GM21529 (cell line): ENCODE results near the gene MMD.
"Not testable (repeated sequence)": the region's sequence is repeated elsewhere in the genome, so short reads cannot be mapped to it uniquely, and the experiment has no call there.

Experiments
- ATAC-seq: cut with Tn5 transposase; IDR thresholded peaks from one replicate; pipeline ENCODE4 v1.9.1; 2021; ENCODE audit not compliant: unreplicated experiment

The MMD gene

DNA sequence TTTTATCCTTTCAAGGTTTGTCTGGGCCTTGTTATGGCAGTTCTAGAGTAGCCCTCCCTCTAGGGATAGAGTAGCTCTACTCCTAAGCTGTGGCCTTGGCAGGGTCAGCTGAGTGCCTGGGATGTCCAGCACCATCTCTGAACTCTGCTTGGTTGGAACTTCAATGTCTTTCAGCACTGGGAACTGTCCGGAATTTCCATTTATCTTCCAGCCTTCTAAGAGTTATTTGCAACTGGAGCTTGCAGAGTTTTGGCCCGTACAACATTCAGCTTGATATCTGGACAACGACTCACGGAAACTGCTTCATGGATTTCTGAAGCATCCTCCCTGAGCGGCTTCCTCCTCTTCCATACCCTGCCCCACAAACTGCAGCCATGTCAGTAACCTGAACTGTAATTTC lies 22.9 kb downstream of the MMD start:
- ATAC-seq, result no peak

DNA sequence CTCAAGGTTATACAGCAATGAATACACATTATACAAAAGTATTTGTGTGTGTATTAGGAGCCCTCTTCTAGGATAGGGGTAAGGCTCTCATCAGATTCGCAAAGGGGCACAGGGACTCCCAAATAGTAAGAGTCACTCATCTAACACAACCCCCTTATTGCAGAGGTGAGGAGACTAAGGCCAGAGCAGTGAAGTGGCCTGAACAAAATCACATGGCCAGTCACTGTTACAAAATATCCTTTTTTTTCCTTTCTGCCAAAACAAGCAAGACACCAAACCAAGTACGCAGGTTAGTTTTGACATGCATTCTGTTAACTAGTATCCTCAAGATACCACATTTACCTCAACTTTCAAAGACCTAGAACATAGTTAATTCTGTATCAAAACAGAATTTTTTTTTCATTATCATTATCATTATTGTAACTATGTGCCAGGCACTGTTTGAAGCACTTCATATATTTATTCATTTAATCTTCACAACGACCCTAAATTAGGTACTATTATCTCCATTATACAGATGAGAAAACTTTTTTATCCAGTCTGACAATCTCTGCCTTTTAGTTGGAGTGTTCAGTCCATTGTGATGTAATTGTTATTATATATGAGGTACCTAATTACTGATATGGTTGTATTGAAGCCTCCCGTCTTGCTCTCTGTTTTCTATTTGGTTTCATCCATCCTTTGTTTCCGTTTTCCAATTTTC lies 25.7 kb downstream of the MMD start:
- ATAC-seq, result no peak

DNA sequence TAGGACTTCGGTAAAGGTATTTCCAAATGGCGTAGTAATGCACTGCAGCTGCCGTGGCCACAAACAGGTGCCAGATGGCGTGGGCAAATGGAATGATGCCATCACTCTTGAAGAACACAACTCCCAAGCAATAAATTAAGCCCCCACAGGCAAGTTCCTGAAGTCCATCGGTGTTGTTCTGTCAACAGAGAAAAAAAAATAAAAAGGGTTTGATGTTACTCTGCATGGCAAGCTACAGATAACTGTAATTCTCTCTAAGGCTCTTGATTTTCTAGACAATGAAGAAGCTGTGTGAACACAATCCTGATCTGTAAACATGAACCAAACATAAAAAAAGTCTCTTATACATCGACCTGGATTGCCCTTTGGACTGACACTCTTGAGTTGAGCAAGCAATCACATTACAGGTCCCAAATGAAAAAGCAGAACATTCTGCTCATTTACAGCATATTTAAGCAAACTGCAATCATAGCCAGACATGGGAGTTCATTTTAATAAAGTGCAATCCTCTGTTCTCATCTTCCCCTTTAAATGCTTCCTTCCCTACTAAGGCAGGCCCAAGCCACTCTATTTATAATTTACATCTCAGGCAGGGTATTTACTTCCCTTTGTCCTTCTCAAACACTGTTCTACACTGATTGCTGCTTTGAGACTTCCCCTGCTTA lies 27.1 kb downstream of the MMD start:
- ATAC-seq, result no peak

DNA sequence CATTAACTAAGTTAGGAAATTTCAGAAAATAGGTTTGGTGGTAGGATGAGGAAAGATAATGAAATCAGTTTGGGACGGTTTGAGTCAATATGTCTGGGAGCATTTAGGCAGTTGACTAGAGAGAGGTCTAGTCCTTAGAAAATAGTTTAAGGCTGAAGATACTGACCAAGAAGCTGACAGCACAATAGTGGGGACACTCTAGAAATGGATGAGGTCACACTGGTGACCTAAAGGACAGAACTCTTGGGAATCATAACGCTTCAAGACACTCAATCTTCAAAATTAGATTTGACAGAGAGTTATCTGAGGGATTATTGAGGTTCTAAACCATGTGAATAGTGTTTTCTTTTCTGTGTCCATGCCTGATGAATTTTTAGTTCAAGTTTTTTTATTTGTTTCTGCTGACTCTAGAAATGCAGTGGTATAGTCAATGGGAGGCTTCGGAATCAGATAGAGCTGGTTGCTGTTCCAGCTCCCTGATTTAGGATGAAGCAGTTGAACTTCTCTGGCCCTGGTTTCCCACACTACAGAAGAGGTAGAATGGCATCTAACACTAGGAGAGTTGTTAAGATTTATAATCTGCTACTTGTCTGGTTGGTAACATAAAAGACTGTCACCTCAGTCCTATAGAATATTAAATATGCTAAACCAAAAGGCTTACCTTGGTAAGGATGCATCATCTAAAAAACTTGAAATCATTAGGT lies 29.7 kb downstream of the MMD start:
- no peak for ATAC-seq

DNA sequence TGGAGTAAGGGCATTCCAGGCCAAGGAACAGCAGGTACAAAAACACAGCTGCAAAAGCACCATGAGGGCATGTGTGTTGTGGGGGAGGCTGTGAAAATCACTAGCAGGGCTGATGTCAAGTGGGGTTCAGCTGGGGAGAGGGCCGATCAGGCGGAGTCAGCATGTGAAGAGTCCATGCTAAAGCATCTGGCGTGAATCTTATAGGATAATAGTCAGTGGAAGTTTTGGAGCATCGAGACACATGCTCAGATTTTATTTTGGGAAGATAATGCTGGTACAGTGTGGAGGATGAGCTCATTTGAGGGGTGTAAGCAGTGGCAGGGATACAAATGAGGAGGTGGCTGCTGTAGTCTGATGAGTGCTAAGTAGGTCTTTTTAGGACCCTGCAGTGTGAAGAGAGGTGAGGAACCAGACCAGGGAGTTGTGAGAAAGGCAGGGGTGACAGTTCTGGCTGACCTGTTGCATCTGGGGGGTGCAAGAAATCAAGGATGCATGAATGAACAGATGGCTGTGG lies 30.3 kb downstream of the MMD start:
- ATAC-seq, result no peak

DNA sequence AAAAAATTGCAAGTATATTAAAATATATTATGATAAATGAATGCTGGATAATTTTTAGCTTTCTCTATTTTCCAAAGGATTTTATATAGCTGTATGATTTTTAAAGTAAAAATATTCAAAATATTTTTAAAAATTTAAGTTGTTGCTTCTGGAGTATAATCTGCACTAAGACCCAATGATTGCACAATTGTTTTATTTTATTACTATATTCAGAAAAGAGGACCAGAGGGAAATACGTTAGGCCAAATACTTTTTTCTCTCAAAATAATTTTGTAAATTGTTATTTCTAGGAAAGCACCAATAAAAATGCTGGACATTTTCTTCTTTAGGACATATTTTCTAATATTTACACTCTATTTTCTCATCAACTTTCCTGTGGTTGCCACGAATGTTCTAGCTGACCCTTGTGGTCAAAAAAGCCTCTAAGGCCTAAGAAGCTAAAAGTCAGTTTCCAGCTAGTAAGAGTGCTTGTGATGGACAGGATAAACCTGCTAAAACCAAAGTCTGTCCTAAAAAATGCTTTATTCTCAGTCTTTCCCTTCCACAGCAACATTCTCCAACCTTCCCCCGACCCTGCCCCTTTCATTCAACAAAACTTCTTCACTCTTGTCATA lies 31.2 kb downstream of the MMD start:
- no peak for ATAC-seq

DNA sequence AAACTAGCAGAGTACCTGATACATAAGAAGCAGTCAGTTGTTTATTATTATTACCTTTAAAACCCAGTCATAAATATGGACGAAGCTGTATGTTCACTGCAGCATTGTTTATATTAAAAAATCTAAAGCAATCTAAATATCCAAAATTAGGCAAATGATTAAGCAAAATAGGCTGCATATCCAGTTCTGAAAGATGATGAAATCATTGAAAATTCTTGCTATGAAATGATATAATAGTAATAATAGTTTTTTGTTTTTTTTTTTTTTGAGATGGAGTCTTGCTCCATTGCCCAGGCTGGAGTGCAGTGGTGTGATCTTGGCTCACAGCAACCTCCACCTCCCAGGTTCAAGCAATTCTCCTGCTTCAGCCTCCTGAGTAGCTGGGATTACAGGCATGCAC lies 31.9 kb downstream of the MMD start:
- not testable (repeated sequence) for ATAC-seq

DNA sequence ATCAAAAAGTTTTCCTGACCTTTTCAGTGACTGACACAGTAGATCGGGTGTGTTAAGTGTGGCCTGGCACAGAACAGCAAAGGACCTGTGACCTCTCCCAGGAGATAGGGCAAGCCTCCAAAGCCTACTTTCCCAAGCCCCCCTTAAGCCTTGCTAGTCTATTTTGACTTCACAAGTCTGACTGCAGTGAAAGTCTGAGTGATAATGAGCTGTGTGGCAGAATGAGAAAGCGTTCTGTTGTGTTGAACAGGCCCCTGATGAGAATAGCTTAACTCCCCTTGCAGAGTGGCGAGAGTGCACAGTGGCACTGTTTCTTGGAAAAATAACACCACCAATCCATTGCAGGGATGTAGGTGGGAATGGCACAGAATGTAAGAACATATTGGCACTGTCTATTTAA lies 32.8 kb downstream of the MMD start:
- no peak for ATAC-seq

DNA sequence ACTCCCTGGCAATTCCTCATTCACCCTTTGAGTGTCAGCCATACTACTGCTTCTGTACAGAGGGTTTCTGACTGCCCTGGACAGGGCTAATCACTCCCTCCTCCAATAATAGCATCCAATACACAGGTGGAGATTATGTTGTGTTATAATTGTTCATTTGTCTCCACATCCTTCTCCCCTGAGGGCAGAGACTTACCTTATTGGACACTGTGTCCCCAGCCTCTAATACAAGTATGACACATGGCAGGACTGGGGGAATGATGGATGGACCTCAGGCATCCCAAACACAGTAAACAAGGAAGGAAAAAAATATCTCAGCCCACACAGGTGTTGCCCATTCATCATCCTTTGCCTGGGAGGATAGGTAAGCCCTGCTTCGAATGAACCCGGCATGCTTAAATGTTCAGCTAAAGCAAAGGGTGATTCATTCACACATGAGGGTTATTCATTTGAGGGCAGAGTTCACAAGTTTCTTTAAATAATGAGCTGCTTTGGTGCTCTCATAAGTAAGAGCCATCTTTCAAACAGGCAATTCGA lies 34.8 kb downstream of the MMD start:
- no peak for ATAC-seq

DNA sequence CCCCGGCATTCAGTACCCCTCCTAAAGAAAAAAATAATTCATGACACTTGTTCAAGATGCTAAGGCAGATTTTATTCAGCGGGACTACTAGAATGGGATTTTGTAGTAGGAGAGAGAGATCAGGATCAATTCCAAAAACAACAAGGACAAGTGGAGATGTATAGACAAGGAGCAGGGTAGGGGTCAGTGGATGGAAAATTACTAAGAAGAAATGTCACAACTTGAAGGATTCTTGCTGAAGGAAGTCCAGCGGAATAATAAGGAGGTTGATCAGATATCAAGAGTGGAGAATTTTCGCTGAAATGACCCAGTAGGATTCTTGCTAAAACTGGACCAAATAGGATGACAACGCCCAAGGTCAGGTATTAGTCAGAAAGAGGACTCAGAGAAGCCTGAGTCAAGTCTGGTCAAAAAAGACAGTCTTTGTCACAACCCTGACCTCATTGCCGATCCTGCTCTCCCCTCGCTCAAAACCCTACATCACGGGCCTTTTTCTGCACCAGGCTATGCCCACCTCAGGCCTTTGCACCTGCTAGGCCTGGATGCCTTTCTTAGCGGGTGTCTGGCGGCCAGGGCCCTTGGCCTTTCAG lies 36.9 kb downstream of the MMD start:
- no peak for ATAC-seq

DNA sequence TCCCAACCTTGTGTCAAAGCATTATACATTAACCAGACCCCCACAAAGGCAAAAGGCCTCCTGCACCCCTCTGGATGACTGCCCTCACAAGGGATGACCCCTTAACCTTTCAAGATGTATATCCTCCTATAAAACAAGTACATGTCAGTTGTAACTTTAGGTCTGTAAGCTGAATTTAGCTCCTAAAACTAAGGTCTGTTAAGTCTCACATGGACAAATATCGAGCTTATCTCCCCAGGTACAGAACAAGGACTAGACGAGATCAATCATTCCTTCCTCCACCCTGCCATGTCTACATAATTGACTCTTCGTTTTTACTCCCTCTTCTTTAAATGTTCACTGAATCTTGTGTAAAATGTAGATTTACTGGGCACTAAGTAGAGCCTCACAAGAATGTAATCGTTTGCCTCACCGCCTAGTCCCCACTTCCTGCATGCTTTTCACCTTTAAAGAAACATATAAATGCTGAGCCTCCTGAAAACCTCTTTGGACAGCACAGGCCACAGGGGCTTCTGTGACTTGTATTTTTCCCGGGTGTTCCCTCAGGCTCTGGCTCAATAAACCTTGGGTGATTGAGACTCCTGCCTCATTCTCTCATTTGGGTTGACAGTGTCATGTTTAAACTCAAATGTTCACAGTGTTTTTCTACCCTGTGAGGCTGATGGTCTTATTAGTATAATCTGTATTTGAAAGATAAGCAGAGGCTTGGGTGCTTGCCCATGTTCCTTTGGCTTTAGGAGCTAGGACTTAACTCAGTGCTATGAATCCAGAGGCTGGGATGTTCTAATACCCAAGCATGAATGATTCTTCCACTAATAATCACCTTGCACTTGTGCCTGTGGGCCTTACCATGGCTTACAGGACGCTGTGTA lies 37.6 kb downstream of the MMD start:
- no peak for ATAC-seq

DNA sequence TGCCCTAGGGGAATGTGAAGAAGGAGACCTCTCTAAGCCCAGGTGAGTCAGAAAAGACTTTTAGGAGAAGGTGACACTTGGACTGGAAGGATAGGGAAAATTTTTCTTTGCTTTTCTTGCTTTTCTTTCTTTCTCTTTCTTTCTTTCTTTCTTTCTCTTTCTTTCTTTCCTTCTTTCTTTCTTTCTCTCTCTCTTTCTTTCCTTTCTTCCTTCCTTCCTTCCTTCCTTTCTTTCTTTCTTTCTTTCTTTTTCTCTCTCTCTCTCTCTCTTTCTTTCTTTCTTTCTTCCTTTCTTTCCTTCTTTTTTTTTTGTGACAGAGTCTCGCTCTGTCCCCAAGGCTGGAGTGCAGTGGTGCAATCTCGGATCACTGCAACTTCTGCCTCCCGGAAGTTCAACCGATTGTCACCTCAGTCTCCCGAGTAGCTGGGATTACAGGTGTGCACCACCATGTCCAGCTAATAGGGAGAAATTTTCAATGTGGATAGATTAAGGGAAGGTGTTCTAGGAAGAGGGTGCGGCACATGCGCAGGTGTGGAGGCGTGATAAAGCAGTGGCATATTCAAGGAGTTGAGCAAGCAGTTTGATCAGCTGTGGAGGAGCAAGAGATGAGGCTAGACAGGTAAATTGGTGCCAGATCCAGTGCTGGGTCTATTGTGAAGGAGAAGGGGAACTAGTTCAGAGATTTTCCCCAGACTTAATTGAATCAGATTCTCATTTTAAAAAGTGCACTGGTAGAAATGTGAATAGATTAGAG lies 40.4 kb downstream of the MMD start:
- ATAC-seq, result no peak

DNA sequence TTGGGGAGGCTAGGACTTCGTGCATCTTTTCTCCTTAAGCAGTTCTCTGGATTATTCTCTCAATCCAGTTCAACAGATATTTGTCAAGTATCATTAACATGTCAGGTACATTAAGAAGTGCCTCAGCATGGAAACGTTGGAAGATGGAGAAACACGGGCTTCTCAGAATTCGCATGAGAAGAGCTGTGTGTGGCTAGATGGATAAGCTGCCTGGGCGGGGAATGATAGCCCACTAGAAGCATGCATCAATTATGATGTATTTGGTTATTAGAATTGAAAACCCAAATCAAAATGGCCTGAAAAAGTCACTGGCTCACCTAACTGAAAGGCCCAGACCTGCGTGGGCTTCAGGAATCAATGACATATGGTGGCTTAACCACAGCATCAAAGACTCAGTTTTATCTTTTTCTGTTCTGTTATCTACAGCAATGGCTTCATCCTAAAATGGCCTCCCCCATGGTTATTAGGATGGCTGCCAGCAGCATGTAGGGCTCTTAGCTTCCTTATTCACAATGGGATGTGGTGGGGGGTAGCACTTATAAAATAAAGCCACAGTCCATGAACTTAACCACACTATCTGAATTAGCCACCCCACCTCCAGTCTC lies 43.9 kb downstream of the MMD start:
- no peak for ATAC-seq

DNA sequence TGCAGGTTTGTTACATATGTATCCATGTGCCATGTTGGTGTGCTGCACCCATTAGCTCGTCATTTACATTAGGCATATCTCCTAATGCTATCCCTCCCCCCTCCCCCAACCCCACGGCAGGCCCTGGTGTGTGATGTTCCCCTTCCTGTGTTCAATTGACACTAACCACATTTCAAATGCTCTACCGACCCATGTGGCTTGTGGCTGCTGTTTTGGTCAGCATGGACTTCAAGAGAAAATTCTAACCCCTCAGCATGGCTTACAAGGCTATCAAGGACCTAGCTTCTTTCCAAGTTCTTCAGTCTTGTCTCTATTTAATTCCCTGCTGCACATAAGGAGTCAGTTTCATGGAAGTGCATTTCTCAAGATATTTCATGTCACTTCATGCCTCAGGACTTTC lies 52.9 kb downstream of the MMD start:
- ATAC-seq, result no peak

DNA sequence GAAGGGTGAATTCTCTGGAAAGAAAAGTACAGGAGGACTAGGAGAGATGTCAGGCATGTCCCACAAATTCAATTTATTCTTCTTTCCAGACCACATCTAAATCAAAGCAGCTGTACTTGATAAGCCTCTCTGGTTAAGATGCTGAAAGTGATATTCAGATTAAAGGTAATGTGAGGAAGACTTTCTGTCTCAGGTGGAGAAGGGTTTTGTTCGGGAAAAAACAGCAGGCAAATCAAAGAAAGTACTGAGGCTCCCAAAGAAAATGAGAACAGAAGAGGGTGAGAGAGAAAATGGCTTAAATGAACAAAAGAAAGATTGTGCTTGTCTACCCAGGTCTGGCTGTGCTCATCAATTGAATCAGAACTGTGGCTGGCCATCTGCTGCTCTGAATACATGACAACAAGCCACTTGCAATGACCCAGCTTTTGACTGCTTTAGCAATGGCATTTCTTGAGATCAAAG lies 55.6 kb downstream of the MMD start:
- no peak for ATAC-seq

DNA sequence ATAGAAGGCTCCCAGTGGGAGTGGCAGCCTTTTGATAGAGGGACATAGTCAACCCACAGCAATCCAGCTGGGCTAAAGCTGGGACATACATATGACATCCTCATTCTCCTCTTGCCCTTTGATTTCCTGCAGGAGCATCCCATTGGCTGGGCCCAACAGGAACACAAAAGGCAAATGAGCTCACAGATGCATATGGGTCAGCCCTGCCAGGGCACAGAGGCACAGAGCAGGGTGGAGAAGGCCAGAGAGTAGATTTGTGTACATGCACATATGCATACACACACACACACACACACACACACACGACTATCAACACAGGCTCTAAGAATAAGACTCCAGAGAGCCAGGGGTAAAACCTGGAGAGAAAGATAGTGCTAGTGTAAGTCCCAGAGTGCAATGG lies 58.6 kb downstream of the MMD start:
- ATAC-seq, result no peak

DNA sequence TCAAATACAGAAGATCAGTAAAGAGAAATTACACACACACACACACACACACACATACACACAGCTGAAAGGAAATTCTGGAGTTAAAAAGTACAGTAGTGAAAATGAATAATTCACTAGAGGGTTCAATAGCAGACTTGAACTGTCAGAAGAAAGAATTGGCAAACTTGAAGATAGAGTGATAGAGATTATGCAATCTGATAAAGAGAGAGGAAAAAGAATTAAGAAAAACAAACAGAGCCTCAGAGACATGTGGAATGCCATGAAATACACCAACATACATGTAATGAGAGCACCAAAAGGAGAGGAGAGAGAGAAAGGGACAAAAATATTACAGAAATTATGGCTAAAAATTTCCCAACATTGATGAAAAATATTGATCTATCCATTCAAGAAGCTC lies 60.7 kb downstream of the MMD start:
- no peak for ATAC-seq

DNA sequence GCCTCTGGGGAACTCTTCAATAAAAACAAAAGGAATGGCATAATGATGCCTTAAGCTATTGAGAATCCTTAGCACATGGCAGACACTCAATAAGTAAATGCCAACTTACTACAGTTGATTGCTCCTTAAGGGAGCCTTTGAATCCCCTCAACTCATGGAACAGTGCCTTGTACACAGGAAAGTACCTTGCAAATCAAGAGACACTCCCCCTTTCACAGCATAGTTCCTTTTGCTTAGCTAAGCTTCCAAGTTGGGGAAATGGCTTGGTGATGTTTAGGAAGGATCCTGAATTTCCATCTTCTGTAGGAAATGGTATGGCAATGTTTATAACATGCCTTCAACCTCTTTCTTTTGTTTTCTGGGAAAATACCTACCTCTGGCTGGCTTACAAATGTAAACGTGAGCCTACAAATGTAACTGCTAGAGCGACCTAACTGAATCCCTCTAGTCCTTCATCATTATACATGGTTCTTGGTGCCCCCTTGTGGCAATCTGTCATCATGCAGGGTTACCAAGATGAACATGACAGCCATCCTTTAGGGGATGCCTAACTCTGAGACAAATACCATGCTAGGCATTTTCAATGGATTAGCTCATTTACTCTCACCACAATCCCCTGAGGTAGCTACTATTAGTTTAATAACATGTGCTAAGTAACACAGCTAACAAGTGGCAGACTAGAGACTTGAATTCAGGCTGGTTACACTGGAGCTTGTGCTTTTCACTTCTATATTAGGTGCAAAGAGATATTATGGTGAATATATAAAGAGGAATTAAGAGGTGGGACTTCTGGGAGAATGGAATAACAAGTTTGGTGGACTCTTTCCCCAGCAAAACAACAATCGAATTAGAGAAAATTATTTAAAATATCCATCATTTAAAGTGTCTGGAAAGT lies 65.0 kb downstream of the MMD start:
- peak; percentile 93 for ATAC-seq
